ENCODE data around the gene MYO7B. TPM values are rescaled to one million over a fixed set of nuclear protein-coding genes. Genes with fewer than 3 reads are reported as not detected.
"Not testable (repeated sequence)": the region's sequence is repeated elsewhere in the genome, so short reads cannot be mapped to it uniquely, and the experiment has no call there.

Gene MYO7B
- total RNA-seq, 1 donor from 2014 or later, result not detected

DNA sequence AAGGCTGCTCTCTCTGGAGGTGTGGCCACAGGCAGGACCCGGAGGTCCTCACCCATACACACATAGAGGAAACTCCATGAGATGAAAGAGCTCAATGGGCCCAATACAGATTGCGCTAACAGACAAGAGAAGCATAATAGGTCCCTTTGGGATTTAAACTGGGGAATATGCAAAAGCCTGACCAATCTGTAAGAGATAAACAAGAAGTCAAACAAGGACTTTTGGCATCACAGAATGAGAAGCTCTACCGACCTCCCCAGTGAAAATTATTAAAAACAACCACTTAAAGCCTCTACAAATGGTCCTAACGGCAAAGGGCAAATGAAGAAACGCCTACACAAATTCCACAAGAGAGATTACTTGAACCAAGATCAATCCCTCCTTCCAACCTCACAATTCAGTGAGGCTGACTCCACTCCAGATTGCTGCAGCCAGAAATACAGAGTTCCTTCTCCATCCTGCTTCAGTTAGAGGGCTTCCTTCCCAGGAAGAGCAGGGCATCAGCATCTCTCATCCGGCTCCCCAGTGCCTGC lies 20.0 kb upstream of the MYO7B start:
- DNase-seq (ENCODE audit: low read depth) (no peak), FAIRE-seq (no peak)
- Histone ChIP-seq H3K27me3 (ENCODE audit: control insufficient read depth, insufficient read depth, low read length) (no peaks in the 10 kb centered on the region), H3K4me3 (ENCODE audit: low read depth, low read length) (no peak overlapping the region), H3K36me3 (ENCODE audit: control insufficient read depth, insufficient read depth, low read length) (peaks cover 2% of the 10 kb centered on the region)
- TF ChIP-seq, protein P1, sequence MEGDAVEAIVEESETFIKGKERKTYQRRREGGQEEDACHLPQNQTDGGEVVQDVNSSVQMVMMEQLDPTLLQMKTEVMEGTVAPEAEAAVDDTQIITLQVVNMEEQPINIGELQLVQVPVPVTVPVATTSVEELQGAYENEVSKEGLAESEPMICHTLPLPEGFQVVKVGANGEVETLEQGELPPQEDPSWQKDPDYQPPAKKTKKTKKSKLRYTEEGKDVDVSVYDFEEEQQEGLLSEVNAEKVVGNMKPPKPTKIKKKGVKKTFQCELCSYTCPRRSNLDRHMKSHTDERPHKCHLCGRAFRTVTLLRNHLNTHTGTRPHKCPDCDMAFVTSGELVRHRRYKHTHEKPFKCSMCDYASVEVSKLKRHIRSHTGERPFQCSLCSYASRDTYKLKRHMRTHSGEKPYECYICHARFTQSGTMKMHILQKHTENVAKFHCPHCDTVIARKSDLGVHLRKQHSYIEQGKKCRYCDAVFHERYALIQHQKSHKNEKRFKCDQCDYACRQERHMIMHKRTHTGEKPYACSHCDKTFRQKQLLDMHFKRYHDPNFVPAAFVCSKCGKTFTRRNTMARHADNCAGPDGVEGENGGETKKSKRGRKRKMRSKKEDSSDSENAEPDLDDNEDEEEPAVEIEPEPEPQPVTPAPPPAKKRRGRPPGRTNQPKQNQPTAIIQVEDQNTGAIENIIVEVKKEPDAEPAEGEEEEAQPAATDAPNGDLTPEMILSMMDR (IDR thresholded peaks at IDR 0.05; ENCODE audit: insufficient read depth, low read length, severe bottlenecking), result no peak

DNA sequence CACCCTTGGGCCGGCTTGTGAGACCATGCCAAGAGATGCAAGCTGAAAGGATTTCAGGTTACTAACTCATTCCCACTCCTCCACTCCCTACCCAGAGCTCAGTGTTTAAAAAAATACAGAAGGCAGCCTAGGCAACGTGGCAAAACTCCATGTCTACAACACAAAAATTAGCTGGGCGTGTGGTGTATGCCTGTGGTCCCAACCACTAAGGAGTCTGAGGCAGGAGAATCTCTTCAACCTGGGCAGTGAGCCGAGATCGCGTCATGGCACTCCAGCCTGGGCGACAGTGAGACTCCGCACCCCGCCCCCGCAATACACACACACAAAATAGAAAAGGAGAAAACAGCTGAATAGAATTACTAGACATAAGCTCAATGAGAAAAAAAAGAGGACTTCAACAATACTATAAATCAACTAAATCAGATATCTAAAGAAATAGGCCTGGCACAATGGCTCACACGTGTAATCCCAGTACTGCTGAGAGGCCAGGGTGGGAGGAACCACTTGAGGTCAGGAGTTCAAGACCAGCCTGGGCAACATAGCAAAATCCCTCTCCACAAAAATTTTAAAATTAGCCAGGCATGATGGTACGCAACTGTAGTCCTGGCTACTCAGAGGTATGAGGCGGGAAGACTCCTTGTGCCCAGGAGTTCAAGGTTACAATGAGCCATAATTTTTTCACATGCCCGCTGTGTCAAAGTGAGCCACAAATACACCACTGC lies 19.3 kb upstream of the MYO7B start:
- Histone ChIP-seq H3K36me3 (ENCODE audit: control insufficient read depth, insufficient read depth, low read length) (peaks cover 2% of the 10 kb centered on the region), H3K27me3 (ENCODE audit: control insufficient read depth, insufficient read depth, low read length) (no peaks in the 10 kb centered on the region), H3K4me3 (ENCODE audit: low read depth, low read length) (no peak overlapping the region)
- FAIRE-seq, result no peak
- TF ChIP-seq, protein P1 (IDR thresholded peaks at IDR 0.05; ENCODE audit: insufficient read depth, low read length, severe bottlenecking), result no peak
- DNase-seq (ENCODE audit: low read depth), result no peak

DNA sequence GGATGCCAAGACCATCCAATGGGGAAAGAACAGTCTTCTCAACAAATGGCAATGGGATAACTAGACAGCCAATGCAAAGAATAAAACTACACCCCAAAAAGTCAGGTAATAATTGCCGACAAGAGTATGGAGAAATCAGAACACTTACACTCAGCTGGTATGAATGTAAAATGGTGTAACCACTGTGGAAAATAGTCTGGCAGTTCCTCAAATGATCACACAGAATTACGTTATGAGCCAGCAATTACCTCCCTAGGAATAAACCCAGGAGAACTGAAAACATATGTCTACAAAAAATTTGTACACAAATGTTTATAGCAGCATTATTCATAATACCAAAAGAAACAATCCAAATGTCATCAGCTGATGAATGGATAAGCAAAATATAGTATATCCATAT lies 18.0 kb upstream of the MYO7B start:
- Histone ChIP-seq H3K4me3 (ENCODE audit: low read depth, low read length) (no peak overlapping the region), H3K27me3 (ENCODE audit: control insufficient read depth, insufficient read depth, low read length) (no peaks in the 10 kb centered on the region), H3K36me3 (ENCODE audit: control insufficient read depth, insufficient read depth, low read length) (peaks cover 7% of the 10 kb centered on the region)
- no peak for FAIRE-seq
- DNase-seq (ENCODE audit: low read depth), result no peak
- TF ChIP-seq, protein P1 (IDR thresholded peaks at IDR 0.05; ENCODE audit: insufficient read depth, low read length, severe bottlenecking), result no peak

DNA sequence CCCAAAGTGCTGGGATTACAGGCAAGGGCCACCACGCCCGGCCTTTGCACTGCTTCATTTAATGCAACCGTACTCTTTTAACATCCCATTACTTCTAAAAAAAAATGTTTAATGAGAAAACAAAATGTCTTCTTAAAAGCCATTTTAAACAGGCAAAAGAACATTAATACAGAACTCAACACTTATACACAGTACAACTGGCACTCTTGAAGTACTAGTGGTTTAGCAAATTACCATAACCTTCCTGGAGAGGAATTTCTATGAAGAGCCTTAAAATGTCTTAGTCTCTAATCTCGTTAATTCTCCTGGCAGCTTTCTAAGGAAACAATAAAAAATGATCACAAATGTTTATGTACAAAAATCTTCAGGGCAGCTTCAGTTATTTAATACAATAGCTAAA lies 15.1 kb upstream of the MYO7B start:
- H3K4me3 ChIP-seq (ENCODE audit: low read depth, low read length), result no peak overlapping the region
- H3K36me3 ChIP-seq (ENCODE audit: control insufficient read depth, insufficient read depth, low read length), result peaks cover 7% of the 10 kb centered on the region
- FAIRE-seq (no peak), DNase-seq (ENCODE audit: low read depth) (no peak)
- TF ChIP-seq, protein P1 (IDR thresholded peaks at IDR 0.05; ENCODE audit: insufficient read depth, low read length, severe bottlenecking), result no peak
- H3K27me3 ChIP-seq (ENCODE audit: control insufficient read depth, insufficient read depth, low read length), result no peaks in the 10 kb centered on the region

DNA sequence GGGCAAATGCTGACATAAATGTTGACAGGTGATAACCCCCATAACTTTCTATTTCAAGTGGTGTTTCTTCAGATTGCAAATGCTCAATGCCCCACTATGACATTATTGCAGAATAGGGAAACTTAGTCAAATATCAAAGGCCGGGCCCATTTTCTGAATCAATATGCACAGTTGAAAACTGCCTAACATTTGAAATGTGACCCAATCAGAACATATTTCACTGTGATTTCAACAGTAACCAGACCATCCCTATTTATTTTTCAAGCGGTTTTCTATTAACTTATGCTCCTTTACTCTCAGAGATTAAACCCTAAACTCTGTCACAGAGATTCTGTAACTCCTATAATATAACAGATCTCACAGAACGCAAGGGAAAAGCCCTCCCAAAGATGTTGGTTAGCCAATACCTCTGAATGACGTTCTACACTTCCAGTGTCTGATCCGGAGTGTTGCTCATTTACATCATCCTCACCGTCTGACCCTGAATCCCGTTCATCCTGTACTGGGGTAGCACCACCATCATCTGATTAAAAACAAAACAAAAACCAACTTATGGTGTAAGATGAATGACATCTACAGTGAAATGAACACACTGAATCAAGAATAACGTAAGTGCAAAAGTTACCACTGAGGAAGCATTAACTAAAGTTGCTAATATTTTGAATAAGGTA lies 12.1 kb upstream of the MYO7B start:
- Histone ChIP-seq H3K27me3 (ENCODE audit: control insufficient read depth, insufficient read depth, low read length) (no peaks in the 10 kb centered on the region), H3K4me3 (ENCODE audit: low read depth, low read length) (no peak overlapping the region), H3K36me3 (ENCODE audit: control insufficient read depth, insufficient read depth, low read length) (peaks cover 7% of the 10 kb centered on the region)
- TF ChIP-seq, protein P1 (IDR thresholded peaks at IDR 0.05; ENCODE audit: insufficient read depth, low read length, severe bottlenecking), result no peak
- FAIRE-seq (no peak), DNase-seq (ENCODE audit: low read depth) (no peak)

DNA sequence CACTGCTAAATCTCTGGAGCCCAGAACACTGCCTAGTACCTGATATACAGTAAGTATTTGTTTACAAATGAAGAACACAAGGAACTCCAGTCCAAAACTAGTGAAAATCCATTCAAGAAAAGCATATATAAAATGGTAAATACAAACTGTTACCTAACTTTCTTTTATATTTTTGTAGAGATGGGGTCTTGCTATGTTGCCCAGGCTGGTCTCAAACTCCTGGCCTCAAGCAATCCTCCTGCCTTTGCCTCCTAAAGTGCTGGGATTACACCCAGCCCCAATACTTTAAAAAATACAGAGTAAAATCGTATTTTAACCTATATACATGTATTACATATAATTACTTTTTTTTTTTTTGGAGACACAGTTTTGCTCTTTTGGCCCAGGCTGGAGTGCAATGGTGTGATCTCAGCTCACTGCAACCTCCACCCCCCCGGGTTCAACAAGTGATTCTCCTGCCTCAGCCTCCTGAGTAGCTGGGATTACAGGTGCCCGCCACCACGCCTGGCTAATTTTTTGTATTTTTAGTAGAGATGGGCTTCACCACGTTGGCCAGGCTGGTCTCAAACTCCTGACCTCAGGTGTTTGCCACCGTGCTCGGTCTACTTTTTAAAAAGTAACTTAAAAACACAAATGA lies 11.2 kb upstream of the MYO7B start:
- H3K4me3 ChIP-seq (ENCODE audit: low read depth, low read length); H3K27me3 ChIP-seq (ENCODE audit: control insufficient read depth, insufficient read depth, low read length); DNase-seq (ENCODE audit: low read depth); FAIRE-seq; H3K36me3 ChIP-seq (ENCODE audit: control insufficient read depth, insufficient read depth, low read length): not testable (repeated sequence)
